HL-60/S4 treated with phorbol 12-myristate 13-acetate at 8.2 ng/mL for 4 days and 3 days (cell line): ENCODE results near the gene LSM2.

Experiments used
- in situ Hi-C: fragments of 300-500 bp; cut with MboI; formaldehyde crosslinking; loops from 2 replicates; pipeline ENCODE4 v1.15.0; 2022; ENCODE audit warnings: low sequenced_read_pairs

Gene LSM2

DNA sequence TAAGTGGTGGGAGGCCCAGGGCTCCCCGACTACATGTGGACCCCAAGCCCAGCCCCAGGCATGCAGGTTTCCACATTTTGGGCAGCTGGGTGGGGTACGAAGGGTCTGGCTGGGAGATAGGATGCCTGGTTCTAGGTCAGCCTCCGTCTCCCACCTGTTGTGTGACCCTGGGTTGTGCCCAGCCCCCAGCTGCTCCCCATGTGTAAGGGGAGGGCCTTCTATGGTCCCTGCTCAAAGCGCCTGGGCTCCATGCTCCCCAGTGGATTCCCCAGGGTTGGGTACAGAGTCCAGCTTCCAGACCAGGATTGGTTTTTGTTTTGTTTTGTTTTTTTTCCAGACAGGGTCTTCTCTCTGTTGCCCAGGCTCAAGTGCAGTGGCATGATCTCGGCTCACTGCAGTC, 28.6 kb downstream of the LSM2 start:
- in situ Hi-C loops, result no loop called here

DNA sequence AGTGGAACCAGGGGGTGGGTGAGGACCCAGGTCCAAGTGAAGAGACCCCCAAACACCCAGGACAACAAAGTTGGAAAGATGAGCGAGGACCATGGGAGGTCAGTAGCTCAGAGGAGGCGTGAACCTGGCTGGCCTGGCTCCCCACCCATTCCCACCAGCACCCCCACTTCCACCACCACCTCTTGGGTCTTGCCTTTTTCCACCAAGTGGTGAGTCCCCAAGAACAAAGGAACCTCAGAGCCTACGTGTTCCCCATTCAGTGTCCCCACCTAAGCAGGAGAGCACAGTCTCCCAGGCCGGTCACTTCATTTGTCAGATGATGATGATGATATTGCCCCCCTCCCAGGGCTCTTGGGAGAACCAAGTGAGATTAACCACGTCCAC, 29.1 kb downstream of the LSM2 start:
- in situ Hi-C loops, result no loop called here

DNA sequence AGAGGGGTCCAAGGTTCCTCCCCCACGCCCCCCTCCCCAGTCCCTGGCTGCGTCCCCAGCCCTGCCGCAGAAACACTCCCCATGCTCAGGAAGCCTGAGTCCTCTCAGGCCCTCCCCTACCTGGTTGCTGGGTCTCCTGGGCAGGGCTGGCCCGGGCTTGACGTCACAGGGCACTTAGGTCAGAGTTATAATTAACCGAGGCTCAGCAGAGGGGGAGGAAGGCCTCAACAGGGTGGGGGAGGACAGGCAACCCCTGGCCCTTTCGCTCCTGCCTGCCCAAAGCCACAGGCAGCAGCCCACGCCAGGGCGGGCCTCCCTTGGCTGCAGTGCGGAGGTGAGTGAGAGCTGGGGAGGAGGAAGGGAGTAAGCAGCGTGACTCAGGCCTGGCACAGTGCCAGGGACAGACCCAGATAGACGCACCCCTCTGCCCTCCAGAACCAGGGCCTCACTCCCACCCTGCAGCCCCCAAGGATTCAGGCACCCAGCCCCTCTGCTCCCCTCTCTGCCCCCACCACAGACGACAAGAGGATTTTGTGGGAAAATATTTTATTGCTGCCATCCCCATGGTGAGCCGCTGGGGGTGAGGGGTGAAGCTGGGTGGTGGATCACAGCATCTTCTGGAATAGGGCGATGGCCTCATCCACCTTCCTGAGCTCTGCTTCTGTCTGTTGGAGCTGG, 29.6 kb downstream of the LSM2 start, which contains the start of gene VWA7:
TSS of gene VWA7 (minus strand) at position 340 of the 678 bp plus-strand sequence. CDS start 549 bp downstream, outside the sequence.
- in situ Hi-C loops, result no loop called here

DNA sequence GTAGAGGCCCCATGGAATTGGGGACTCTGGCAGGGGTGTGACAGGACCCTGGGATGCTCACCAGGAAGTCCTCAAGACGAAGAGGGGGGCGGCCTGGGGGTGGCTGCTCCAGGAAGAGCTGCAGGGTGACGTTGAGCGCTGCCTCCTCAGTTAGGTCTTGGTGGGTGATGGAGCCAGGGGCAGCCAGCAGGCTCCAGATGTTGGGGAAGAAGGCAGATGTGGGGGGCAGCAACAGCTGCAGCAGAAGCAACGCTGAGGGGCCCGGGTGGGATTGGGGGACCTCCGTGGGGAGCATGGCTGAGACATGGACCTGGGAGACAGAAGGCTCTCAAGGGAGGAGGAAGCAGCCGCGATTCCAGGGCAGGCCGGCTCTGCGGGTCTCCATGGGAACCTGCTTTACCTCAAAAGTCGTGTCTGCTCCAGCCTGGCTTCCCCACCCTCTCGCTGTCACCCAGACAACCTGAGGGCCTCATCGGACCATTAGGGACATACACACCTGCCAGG, 30.2 kb downstream of the LSM2 start:
- in situ Hi-C loops, result no loop called here

DNA sequence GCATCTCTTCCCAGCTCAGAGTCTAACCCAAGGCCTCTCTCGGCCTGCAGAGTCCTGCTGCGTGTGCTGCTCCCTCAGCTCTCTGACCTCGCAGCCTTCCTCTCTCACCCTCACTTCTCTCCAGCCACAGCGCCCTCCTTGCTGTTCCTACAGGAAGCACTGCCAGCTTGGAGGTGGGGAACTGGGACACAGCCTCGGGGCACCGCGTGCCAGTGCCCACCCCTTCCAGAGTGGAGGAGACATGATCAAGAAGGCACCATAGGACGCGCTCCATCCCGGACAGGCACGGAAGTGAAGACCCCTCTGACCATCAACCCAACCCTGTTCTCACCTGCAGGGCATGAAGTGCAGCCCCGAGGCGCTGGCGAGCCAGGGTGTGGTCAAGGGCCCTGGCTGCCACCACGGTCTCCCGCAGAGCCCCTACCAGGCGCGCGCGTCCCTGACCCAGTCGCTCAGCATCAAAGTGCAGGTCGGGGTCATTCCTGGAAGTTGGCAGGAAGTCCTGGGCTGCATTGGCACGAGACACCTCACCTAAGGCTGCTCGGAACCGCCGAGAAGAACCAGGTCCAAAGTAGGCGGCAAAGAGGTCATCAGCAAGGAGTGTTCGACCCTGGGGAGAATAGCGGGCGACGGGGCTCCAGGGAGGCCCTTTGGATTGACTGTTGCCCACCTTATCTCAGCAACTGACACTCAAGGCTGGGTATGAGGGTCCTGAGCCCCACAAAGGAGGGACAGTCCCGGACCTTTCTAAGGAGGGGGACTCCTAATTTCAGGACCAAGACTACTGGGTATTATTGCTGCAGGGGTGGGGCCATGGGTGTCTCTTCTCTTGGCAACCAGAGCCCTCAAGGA, 30.9 kb downstream of the LSM2 start:
- in situ Hi-C loops, result no loop called here

DNA sequence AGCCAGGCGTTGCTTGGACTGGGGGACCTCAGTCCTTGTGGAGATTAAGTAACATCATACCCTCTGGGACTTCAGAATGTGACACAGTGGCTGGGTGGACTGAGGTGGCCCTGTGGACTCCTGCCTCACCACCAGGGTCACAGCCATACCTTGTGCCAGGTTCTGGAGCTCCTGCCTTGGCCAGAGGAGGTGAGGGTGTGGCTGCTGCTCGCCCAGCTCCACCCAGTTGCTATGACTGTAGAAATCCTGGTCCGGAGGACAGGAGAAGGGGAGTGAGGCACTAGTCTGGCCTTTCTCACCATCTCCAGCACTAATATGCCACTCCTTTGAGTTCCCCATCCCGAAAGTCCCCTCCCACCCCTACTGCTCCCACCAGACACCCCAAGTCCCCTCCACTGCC, 31.6 kb downstream of the LSM2 start:
- in situ Hi-C loops, result no loop called here

DNA sequence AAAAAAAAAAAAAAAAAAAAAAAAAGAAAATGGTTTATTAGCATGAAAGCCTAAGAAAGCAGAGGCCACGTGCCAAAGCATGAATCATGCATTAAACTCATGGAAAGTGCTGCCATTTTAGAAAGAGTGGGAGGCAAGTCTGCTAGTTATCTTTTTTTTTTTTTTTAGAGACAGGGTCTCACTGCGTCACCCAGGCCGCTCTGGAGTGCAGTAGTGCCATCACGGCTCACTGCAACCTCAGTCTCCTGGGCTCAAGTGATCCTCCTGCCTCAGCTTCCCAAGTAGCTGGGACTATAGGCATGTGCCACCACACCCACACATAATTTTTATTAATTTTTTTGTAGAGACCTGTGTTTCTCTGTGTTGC, 34.8 kb downstream of the LSM2 start:
- in situ Hi-C loops, result no loop called here

DNA sequence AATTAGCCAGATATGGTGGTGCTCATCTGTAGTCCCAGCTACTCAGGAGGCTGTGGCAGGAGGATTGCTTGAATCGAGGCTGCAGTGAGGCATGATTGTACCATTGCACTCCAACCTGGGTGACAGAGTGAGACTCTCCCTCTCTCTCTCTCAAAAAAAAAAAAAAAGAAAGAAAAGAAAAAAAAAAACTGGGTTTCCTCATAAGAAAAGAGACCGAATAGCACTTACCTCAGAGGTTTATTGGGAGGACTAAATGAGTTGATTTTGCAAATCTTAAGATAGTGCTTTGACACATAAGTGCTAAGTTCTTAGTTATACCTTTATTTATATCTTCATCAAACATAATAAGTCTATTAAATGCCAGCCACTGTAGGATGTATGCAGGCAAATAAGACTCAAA, 35.9 kb downstream of the LSM2 start:
- in situ Hi-C loops, result no loop called here

DNA sequence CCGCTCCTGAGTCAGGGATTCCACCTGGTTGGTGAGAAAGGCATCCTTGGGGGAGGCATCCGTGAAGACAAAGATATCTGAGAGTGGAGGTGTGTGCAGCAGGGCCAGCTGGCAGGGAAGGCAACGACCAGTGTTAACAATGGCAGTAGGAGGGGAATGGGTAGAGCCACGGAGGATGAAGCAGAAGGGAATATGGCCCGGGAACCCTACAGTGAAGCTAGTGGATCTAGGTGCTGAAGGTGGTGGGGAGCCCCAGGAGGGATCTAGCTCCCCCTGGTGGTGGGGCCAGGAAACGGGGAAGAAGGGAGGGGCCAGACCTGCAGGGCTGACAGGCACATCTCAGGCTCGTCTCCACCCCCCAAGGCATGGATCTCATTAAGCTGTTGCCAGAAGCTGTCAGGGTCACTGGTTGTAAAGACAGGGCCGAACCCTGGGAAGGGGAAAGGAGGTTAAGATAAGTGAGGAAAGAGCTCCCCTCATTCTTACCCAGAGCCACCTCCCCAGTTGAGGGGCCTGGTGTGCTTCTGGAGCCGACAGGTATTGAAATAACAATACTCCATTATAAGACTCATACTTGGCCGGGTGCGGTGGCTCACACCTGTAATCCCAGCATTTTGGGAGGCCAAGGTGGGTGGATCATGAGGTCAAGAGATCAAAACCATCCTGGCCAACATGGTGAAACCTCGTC, 36.9 kb downstream of the LSM2 start:
- in situ Hi-C loops, result loop anchor here (10.0 kb wide), 1 partner anchor 85 kb away; the partner anchor contains the start of gene LY6G5C

DNA sequence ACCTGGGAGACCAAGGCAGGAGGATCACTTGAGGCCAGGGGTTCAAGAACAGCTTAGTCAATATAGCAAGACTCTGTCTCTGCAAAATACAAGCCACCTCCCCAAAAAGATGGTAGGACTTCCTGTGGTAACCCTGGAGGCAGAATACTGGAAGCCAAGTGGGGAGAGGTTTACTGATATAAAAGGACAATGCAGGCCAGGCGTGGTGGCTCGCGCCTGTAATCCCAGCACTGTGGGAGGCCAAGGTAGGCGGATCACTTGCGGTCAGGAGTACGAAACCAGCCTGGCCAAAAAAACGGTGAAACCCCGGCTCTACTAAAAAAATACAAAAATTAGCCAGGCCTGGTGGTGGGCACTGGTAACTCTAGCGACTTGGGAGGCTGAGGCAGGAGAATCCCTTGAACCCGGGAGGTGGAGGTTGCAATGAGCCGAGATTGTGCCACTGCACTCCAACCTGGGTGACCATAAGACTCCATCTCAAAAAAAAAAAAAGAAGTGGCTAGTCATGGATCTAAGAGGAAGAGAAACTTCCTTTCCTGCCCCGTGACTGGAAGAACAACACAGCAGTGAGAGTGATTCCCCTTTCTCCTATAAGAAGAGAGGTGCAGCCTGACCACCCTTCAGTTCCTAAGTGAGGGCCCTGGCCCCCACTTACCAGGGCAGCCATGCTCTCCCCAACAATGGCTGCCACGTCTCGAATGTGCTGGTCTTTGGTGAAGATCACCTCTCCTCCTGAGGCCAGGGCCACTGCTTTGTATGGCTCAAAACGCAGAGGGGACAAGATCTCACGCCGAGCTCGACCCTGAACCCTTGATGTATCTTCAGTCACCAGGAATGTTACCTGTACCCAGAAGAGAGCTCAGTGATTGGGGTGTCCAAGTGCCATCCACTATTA, 38.2 kb downstream of the LSM2 start:
- in situ Hi-C loops, result loop anchor here (10.0 kb wide), 1 partner anchor 84 kb away; the partner anchor contains the start of gene LY6G5C

DNA sequence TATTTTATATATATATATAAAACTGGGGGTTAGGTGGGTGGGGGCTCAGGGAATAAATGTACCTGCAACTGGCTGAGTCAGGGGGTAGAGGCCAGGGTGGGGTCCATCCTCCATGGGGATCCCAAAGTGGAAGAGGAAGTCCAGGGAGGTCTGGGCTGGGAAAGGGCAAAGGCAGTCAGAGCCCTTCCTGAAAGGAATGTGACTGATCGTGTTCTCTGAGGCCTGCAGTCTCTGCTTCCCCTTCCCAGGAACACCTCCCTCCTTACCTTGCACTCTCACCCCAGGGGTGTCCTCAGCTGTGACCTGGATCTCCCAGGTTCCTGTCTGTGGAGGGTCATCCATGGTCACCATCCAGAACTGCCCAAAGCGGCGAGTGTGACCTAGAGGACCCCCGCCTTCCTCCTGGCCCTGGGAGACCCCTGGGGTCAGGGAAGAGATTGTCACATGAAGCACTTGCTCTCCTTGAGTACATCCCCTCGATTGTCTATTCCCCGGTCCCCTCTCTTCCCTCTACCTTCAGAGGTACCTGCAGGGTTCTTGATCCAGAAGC, 39.6 kb downstream of the LSM2 start:
- in situ Hi-C loops, result loop anchor here (10.0 kb wide), 1 partner anchor 82 kb away; the partner anchor contains the start of gene LY6G5C

DNA sequence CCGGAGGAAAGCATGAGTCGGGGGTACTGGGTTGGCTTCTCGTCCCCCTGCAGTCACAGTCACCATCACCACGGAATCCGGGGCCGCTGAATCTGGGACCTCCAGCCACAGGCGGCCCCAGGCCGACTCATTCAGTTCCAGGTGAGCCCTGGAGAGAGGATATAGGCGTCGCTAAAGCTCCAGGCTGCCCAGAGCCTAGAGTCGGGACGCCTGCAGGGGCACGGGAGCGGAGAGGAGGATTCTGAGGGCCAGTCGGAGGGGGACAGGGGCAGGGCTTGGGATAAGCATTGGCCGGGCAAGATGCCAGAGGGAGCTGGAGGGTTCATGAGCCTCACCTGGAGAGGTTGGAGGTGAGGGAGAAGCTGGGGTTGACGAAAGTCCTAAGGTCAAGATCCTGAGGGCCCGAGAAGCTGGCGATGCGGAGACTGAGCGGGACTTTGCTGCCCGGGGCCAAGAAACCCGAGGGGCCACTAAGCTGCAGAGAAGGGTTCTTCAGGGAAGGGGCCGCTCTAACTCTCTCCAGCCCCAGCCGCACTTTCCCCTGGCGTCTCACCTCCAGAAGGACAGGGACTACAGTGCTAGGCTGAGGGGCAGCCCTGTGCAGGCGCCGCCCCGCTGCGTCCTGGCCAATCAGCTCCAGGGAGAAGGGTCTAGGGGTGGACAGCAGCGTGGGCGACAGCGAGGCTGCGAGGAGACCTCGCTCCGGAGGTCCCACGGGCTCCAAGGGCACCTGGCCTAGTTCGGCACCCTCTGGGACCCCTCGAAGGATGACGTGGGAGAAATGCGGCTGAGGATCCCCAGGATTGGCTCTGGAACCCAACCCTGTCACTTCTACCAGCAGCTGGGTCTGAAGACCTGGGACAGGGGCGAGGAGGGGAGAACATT, 40.6 kb downstream of the LSM2 start:
- in situ Hi-C loops, result loop anchor here (10.0 kb wide), 1 partner anchor 81 kb away; the partner anchor contains the start of gene LY6G5C

DNA sequence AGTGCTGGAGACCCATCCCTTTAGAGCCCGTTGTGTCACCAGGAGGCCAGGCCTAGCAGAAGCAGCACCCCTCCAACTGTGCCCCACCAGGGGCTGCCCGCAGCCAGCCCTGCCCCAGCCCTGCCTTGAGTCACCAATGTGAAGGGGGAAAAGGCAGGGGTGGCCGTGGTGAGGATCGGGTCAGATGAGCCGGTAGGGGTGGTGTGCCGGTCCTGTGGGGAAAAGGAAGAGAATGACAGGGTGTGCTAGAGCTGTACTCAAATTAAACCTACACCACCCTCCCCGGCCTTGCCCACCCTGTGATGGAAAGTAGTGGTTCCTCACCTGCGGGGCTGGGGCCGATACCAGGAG, 41.2 kb downstream of the LSM2 start:
- in situ Hi-C loops, result loop anchor here (10.0 kb wide), 1 partner anchor 81 kb away; the partner anchor contains the start of gene LY6G5C

DNA sequence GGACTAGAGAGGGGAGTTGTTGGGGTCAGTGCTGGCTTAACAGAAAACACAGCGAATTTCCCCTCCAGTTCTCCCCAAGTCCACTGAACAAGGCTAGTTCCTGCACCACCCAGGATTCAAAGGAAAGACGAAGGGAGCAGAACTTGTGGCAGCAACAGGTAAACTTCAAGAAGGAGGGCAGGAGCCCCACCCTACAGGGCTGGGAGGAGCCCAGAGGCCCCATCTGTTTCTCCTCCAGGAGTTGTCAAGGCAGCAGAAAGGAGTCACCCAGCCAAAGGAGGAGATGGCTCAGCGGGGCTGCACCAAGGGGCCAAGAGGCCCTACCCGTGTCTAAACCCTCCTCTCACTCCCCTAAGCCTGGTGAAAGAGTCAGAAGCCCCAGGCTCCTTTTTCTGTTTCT, 42.6 kb downstream of the LSM2 start:
- in situ Hi-C loops, result loop anchor here (10.0 kb wide), 1 partner anchor 79 kb away; the partner anchor contains the start of gene LY6G5C

DNA sequence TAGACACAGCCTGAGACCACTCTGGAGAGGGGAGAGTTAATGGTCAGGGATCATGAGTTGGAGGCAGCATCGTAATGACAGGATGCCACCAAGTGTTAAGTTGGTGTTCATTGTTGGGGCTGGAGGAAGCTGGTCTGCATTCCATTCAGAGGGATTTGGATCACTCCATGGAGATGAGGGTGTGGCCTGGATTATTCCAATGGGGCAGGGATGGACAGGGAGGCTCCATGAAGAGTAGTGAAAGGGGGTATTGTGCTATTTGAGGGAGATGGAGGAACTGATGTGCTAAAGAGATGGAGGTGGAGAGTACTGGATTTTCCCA, 43.2 kb downstream of the LSM2 start:
- in situ Hi-C loops, result loop anchor here (10.0 kb wide), 1 partner anchor 79 kb away; the partner anchor contains the start of gene LY6G5C

DNA sequence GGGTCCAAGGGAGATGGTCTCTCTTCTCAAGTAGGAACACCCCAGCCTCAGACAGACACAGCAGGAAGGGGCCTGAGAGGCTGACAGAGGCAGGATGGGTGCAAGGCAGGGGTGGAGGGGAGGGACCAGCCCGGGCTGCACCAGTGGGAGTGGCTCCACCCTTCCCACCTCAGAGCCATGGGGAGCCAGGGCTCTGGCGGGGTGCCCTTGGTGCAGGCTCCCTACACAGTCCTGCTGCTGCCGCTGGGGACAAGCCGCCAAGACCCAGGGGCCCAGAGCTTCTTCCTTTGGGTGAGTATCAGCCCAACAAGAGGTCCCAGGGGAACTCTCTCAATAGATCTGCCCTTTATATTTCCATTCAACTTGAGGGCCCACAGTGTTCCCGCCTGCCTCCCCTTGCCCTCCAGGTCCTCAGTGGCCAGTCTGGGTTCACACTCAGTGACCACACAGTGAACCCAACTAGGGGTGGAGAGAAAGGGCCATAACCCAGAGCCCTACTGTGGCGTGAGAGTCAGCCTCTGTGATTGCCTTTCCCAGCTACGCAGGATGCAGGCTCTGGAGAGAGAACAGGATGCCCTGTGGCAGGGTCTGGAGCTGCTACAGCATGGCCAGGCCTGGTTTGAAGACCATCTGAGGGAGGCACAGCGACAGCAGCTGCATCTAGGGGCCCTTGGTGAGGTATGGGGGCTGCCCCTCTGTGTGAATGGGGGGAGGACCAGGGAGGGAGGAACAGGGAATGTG, 43.7 kb downstream of the LSM2 start:
- in situ Hi-C loops, result loop anchor here (10.0 kb wide), 1 partner anchor 78 kb away; the partner anchor contains the start of gene LY6G5C

DNA sequence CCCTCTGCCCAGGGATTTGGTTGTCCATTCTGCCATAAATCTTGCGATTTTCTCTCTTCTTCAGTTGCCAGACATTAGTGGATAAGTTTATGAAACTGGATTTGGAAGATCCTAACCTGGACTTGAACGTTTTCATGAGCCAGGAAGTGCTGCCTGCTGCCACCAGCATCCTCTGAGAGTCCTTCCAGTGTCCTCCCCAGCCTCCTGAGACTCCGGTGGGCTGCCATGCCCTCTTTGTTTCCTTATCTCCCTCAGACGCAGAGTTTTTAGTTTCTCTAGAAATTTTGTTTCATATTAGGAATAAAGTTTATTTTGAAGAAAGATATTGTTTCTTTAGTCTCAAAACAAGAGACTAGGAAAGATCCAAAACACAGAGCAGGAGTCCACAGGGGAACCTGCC, 44.4 kb downstream of the LSM2 start, which contains the start of gene SAPCD1:
TSS of gene SAPCD1 (plus strand) at position 301 of the 400 bp plus-strand sequence. CDS start 399 bp downstream, outside the sequence.
- in situ Hi-C loops, result loop anchor here (10.0 kb wide), 1 partner anchor 78 kb away; the partner anchor contains the start of gene LY6G5C

DNA sequence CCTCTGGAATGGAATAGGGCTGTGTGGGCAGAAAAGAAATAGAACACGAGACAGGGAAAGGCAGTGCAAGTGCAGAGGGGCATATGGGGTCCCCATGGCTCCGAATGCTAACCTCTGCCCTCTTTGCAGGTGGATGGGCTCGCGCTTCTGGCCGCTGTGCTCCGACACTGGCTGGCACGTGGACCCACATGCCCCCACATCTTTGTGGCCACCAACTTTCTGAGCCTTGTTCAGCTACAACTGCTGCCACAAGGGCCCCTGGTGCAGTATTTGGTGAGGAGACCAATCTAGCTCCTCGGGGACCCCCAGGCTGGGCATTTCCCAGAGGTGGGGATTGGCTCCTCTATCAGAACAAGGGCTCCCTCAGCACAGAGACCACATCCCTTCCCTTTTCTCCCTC, 45.4 kb downstream of the LSM2 start:
- in situ Hi-C loops, result loop anchor here (10.0 kb wide), 1 partner anchor 77 kb away; the partner anchor contains the start of gene LY6G5C
